GM12878 (cell line): Measurements from ENCODE around the gene CTSW. TPM values are rescaled to one million over a fixed set of nuclear protein-coding genes. Genes with fewer than 3 reads are reported as not detected.

Source experiments
- ATAC-seq: fragments of 200-7000 bp; cut with Tn5 transposase; 3 replicates; pipeline ENCODE4 v1.9.1; 2020; ENCODE audit warnings: mild to moderate bottlenecking, moderate library complexity
- BruUV-seq: library from RNA; stranded (reverse); fragments of 400-500 nt; replicated peaks from 2 replicates; lab custom pipeline; 2021; lab: Mats Ljungman, UMichigan
- CTCF ChIA-PET: fragments of 300-600 bp; sonication (Branson Sonifier 250); formaldehyde crosslinking; extraction: SDS; loops from one replicate; lab custom pipeline; 2021; ENCODE audit warnings: inconsistent platforms; lab: Yijun Ruan, JAX
- POLR2A ChIA-PET: fragments of 350-600 bp; formaldehyde crosslinking; extraction: SDS; loops from one replicate; lab custom pipeline; 2021; ENCODE audit warnings: inconsistent platforms; lab: Charles Lee
- RAD21 ChIA-PET: fragments of 300-600 bp; sonication (Branson Sonifier 250); formaldehyde crosslinking; loops from one replicate; lab custom pipeline; 2023; ENCODE audit warnings: antibody characterized with exemption; ENCODE audit not compliant: unreplicated experiment; lab: Charles Lee
- SMC1A ChIA-PET: fragments of 300-600 bp; sonication (Branson Sonifier 250); formaldehyde crosslinking; loops from one replicate; lab custom pipeline; 2023; ENCODE audit not compliant: unreplicated experiment, uncharacterized antibody; lab: Charles Lee
- DNase-seq: peaks from one replicate; pipeline ENCODE4 v3.0.0-alpha.2; 2011; ENCODE audit warnings: low read depth, low spot score
- FAIRE-seq: peaks from 3 replicates; lab custom pipeline; 2011; peaks lifted over from hg19 to GRCh38; lab: Jason Lieb, UNC
- H2AFZ ChIP-seq: 2 replicates; pipeline ENCODE4 v1.6.0; 2011; ENCODE audit warnings: low read depth, low read length, control low read depth; ENCODE audit not compliant: control insufficient read depth
- H3K27ac ChIP-seq: 2 replicates; pipeline ENCODE4 v1.5.1; 2011; ENCODE audit warnings: control low read depth; ENCODE audit not compliant: control insufficient read depth, insufficient read depth
- H3K27me3 ChIP-seq, 2 experiments: replicated peaks in 1 of 2; 2 replicates each; pipeline versions ENCODE4 v1.6.0 to v1.6.1; 2011; ENCODE audit warnings: low read length in 1 of 2; ENCODE audit not compliant: control insufficient read depth in 2 of 2, insufficient read depth in 2 of 2
- H3K36me3 ChIP-seq, 2 experiments: 2 replicates each; pipeline ENCODE4 v1.5.1; 2011; ENCODE audit warnings: low read length in 1 of 2; ENCODE audit not compliant: control insufficient read depth in 2 of 2, insufficient read depth in 2 of 2
- H3K4me1 ChIP-seq: 2 replicates; pipeline ENCODE4 v1.6.1; 2011; ENCODE audit warnings: mild to moderate bottlenecking, low read length, moderate library complexity, mixed read lengths; ENCODE audit not compliant: control insufficient read depth, insufficient read depth
- H3K4me2 ChIP-seq: 2 replicates; pipeline ENCODE4 v1.6.0; 2011; ENCODE audit warnings: control low read depth; ENCODE audit not compliant: control insufficient read depth, insufficient read depth
- H3K4me3 ChIP-seq: fragments of 200-600 bp; sonication (generic); 2 replicates; pipeline ENCODE4 v1.5.1; 2016
- H3K79me2 ChIP-seq: 2 replicates; pipeline ENCODE4 v1.6.0; 2011; ENCODE audit warnings: low read length; ENCODE audit not compliant: control insufficient read depth, insufficient read depth
- H3K9ac ChIP-seq: 2 replicates; pipeline ENCODE4 v1.8.0; 2011; ENCODE audit warnings: low read length, control low read depth, mixed read lengths; ENCODE audit not compliant: control insufficient read depth, insufficient read depth
- H3K9me3 ChIP-seq: replicated peaks from 3 replicates; pipeline ENCODE4 v1.5.1; 2011; ENCODE audit warnings: mild to moderate bottlenecking, low read length; ENCODE audit not compliant: control insufficient read depth, insufficient read depth
- H4K20me1 ChIP-seq: 2 replicates; pipeline ENCODE4 v1.6.0; 2011; ENCODE audit not compliant: control insufficient read depth, insufficient read depth
- CBFB ChIP-seq: IDR thresholded peaks from 2 replicates; pipeline ENCODE4 v1.6.1; 2016; ENCODE audit warnings: antibody characterized with exemption, low read depth
- NBN ChIP-seq: fragments of 450-650 bp; IDR thresholded peaks from 2 replicates; pipeline ENCODE4 v1.6.1; 2016
- NRF1 ChIP-seq: conservative IDR thresholded peaks from 2 replicates; pipeline ENCODE4 v1.6.1; 2011; ENCODE audit warnings: mild to moderate bottlenecking, low read depth, low read length, improper control_type of control experiment
- WGBS: methylation state at CpG from one replicate; pipeline ENCODE4 v1.1.6; 2016; ENCODE audit warnings: low lambda C conversion rate; ENCODE audit not compliant: insufficient replicate concordance, insufficient coverage; ENCODE audit errors: missing lambda C conversion rate; 5-methylcytosine and 5-hydroxymethylcytosine counted together
- in situ Hi-C: fragments of 300-500 bp; cut with MboI; formaldehyde crosslinking; loops from 9 replicates; pipeline ENCODE4 v1.14.3; 2018; ENCODE audit warnings: mixed read lengths
- intact Hi-C: fragments of 100-400 bp; cut with micrococcal nuclease; formaldehyde crosslinking; loops from one replicate; pipeline ENCODE4 v1.14.2; 2022; ENCODE audit not compliant: unreplicated experiment
- polyA plus RNA-seq, 11 experiments: library from polyadenylated mRNA; depleted of rRNA in 4 of 11; unstranded in 6 of 11; stranded (reverse) in 5 of 11; fragments of >200 nt; fragmentation: Nextera tagmentation in 4 of 11; fragmentation: Illumina TruSeq in 1 of 11; extraction: Ambion mirVana in 4 of 11; extraction: Trizol in 1 of 11; gene quantifications; 1 replicate in 1 of 11; 2 replicates in 10 of 11; pipeline versions ENCODE4 v1.2.1 to v1.2.3, GENCODE V29; 2011 to 2016; ENCODE audit warnings: inconsistent platforms in 2 of 11, missing spikeins in 2 of 11, low read depth in 1 of 11
- total RNA-seq, 4 experiments: library from RNA; depleted of rRNA in 3 of 4; stranded (reverse); fragments of >200 nt in 3 of 4; fragmentation: Illumina TruSeq in 1 of 4; extraction: Trizol in 1 of 4; gene quantifications; 2 replicates each; pipeline versions ENCODE4 v1.2.1 to v1.2.3, GENCODE V29; 2013 to 2021
- TF ChIP-seq, protein P1 (sequence below): fragments of 450-650 bp; IDR thresholded peaks from 2 replicates; pipeline ENCODE4 v1.6.1; 2017; ENCODE audit warnings: mild to moderate bottlenecking, moderate library complexity
- TF ChIP-seq, protein P2 (sequence below): fragments of 450-650 bp; IDR thresholded peaks from 2 replicates; pipeline ENCODE4 v1.6.1; 2018; ENCODE audit warnings: mild to moderate bottlenecking, low read depth, moderate library complexity; ENCODE audit not compliant: partially characterized antibody
- TF ChIP-seq, protein P3 (sequence below): fragments of 450-650 bp; IDR thresholded peaks from 2 replicates; pipeline ENCODE4 v1.6.1; 2017; ENCODE audit warnings: mild to moderate bottlenecking

CTSW gene
- total and polyA plus RNA-seq, 10 of the 15 experiments (the other 5 are each of a cell fraction or from before 2014, with no cell fraction given), result 0.53 to 12.0 (median 1.7) TPM

DNA sequence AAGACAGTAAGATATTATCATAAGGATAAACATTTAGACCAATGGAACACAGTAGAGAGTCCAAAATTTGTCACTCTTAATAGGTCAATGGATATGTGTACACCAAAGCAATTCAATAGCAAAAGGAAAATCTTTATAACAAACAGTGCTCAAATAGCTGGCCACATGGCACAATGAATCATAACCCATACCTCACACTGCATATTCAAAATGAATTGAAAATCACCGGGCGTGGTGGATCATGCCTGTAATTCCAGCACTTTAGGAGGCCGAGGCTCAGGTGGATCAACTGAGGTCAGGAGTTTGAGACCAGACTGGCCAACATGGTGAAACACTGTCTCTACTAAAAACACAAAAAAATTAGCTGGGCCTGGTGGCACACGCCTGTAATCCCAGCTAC, 37.5 kb upstream of the CTSW start:
- Histone ChIP-seq H2AFZ (no peak overlapping the region), H3K36me3 (no peaks in the 10 kb centered on the region), H3K4me3 (no peak overlapping the region), H3K4me1 (no peaks in the 10 kb centered on the region), H3K9ac (no peak overlapping the region), H3K4me2 (no peak overlapping the region), H4K20me1 (no peaks in the 10 kb centered on the region), H3K9me3 (no peaks in the 10 kb centered on the region), H3K79me2 (no peaks in the 10 kb centered on the region), H3K27ac (no peak overlapping the region), H3K27me3 (no peaks in the 10 kb centered on the region)
- TF ChIP-seq, protein P1, sequence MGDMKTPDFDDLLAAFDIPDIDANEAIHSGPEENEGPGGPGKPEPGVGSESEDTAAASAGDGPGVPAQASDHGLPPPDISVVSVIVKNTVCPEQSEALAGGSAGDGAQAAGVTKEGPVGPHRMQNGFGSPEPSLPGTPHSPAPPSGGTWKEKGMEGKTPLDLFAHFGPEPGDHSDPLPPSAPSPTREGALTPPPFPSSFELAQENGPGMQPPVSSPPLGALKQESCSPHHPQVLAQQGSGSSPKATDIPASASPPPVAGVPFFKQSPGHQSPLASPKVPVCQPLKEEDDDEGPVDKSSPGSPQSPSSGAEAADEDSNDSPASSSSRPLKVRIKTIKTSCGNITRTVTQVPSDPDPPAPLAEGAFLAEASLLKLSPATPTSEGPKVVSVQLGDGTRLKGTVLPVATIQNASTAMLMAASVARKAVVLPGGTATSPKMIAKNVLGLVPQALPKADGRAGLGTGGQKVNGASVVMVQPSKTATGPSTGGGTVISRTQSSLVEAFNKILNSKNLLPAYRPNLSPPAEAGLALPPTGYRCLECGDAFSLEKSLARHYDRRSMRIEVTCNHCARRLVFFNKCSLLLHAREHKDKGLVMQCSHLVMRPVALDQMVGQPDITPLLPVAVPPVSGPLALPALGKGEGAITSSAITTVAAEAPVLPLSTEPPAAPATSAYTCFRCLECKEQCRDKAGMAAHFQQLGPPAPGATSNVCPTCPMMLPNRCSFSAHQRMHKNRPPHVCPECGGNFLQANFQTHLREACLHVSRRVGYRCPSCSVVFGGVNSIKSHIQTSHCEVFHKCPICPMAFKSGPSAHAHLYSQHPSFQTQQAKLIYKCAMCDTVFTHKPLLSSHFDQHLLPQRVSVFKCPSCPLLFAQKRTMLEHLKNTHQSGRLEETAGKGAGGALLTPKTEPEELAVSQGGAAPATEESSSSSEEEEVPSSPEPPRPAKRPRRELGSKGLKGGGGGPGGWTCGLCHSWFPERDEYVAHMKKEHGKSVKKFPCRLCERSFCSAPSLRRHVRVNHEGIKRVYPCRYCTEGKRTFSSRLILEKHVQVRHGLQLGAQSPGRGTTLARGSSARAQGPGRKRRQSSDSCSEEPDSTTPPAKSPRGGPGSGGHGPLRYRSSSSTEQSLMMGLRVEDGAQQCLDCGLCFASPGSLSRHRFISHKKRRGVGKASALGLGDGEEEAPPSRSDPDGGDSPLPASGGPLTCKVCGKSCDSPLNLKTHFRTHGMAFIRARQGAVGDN, result no peak
- TF ChIP-seq, protein P2, sequence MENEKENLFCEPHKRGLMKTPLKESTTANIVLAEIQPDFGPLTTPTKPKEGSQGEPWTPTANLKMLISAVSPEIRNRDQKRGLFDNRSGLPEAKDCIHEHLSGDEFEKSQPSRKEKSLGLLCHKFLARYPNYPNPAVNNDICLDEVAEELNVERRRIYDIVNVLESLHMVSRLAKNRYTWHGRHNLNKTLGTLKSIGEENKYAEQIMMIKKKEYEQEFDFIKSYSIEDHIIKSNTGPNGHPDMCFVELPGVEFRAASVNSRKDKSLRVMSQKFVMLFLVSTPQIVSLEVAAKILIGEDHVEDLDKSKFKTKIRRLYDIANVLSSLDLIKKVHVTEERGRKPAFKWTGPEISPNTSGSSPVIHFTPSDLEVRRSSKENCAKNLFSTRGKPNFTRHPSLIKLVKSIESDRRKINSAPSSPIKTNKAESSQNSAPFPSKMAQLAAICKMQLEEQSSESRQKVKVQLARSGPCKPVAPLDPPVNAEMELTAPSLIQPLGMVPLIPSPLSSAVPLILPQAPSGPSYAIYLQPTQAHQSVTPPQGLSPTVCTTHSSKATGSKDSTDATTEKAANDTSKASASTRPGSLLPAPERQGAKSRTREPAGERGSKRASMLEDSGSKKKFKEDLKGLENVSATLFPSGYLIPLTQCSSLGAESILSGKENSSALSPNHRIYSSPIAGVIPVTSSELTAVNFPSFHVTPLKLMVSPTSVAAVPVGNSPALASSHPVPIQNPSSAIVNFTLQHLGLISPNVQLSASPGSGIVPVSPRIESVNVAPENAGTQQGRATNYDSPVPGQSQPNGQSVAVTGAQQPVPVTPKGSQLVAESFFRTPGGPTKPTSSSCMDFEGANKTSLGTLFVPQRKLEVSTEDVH, result no peak
- TF ChIP-seq NRF1, result no peak
- TF ChIP-seq, protein P3, sequence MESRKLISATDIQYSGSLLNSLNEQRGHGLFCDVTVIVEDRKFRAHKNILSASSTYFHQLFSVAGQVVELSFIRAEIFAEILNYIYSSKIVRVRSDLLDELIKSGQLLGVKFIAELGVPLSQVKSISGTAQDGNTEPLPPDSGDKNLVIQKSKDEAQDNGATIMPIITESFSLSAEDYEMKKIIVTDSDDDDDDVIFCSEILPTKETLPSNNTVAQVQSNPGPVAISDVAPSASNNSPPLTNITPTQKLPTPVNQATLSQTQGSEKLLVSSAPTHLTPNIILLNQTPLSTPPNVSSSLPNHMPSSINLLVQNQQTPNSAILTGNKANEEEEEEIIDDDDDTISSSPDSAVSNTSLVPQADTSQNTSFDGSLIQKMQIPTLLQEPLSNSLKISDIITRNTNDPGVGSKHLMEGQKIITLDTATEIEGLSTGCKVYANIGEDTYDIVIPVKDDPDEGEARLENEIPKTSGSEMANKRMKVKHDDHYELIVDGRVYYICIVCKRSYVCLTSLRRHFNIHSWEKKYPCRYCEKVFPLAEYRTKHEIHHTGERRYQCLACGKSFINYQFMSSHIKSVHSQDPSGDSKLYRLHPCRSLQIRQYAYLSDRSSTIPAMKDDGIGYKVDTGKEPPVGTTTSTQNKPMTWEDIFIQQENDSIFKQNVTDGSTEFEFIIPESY, result no peak
- TF ChIP-seq CBFB, result no peak
- TF ChIP-seq NBN, result no peak
- in situ Hi-C loops, result no loop called here
- no TSS peak for BruUV-seq
- ChIA-PET SMC1A (no interaction called here), POLR2A (no interaction called here), CTCF (no interaction called here), RAD21 (no interaction called here)
- no peak for ATAC-seq
- WGBS, result 72% methylated on average over 4 of the region's 4 CpGs
- FAIRE-seq, result no peak
- DNase-seq, result no peak
- intact Hi-C loops, result no loop called here
